MM.1S (cell line): ENCODE measurements around the gene GLIS2.
"Not testable (repeated sequence)": the region's sequence is repeated elsewhere in the genome, so short reads cannot be mapped to it uniquely, and the experiment has no call there.

Source experiments
- DNase-seq: peaks from one replicate; pipeline ENCODE4 v3.0.0-alpha.2; 2015
- H2AFZ ChIP-seq: fragments of 300-600 bp; sonication (generic); 2 replicates; pipeline ENCODE4 v1.6.0; 2016; ENCODE audit warnings: antibody characterized with exemption, low read length
- H3F3A ChIP-seq: fragments of 300-600 bp; sonication (generic); 2 replicates; pipeline ENCODE4 v1.6.1; 2016; ENCODE audit warnings: mild to moderate bottlenecking, antibody characterized with exemption, low read length, moderate library complexity, mixed read lengths; ENCODE audit not compliant: insufficient read depth
- H3K27ac ChIP-seq: fragments of 300-600 bp; sonication (generic); 2 replicates; pipeline ENCODE4 v1.5.1; 2016; ENCODE audit warnings: mild to moderate bottlenecking, low read length
- H3K27me3 ChIP-seq: fragments of 300-600 bp; sonication (generic); replicated peaks from 2 replicates; pipeline ENCODE4 v1.6.0; 2016; ENCODE audit warnings: low read length; ENCODE audit not compliant: insufficient read depth
- H3K36me3 ChIP-seq: fragments of 300-600 bp; sonication (generic); replicated peaks from 2 replicates; pipeline ENCODE4 v1.6.1; 2016; ENCODE audit warnings: mild to moderate bottlenecking, low read length, mixed read lengths; ENCODE audit not compliant: insufficient read depth
- H3K4me1 ChIP-seq: fragments of 300-600 bp; sonication (generic); 2 replicates; pipeline ENCODE4 v1.6.1; 2016; ENCODE audit warnings: low read length, mixed read lengths
- H3K4me2 ChIP-seq: fragments of 300-600 bp; sonication (generic); 2 replicates; pipeline ENCODE4 v1.6.0; 2016; ENCODE audit warnings: low read depth, low read length
- H3K4me3 ChIP-seq: fragments of 300-600 bp; sonication (generic); 2 replicates; pipeline ENCODE4 v1.5.1; 2016; ENCODE audit warnings: low read length, mixed read lengths
- H3K79me2 ChIP-seq: fragments of 300-600 bp; sonication (generic); 2 replicates; pipeline ENCODE4 v1.6.1; 2016; ENCODE audit warnings: mixed run types, low read length, mixed read lengths
- H3K9ac ChIP-seq: fragments of 300-600 bp; sonication (generic); 2 replicates; pipeline ENCODE4 v1.6.1; 2016; ENCODE audit warnings: low read length, mixed read lengths
- H3K9me2 ChIP-seq: fragments of 300-600 bp; sonication (generic); replicated peaks from 2 replicates; pipeline ENCODE4 v1.6.1; 2016; ENCODE audit warnings: mild to moderate bottlenecking, low read length, mixed read lengths; ENCODE audit not compliant: insufficient read depth
- H3K9me3 ChIP-seq: fragments of 300-600 bp; sonication (generic); replicated peaks from 2 replicates; pipeline ENCODE4 v1.6.1; 2016; ENCODE audit warnings: mild to moderate bottlenecking, low read length, mixed read lengths; ENCODE audit not compliant: insufficient read depth
- H4K20me1 ChIP-seq: fragments of 300-600 bp; sonication (generic); 2 replicates; pipeline ENCODE4 v1.6.1; 2016; ENCODE audit warnings: mild to moderate bottlenecking, low read length, moderate library complexity, mixed read lengths; ENCODE audit not compliant: insufficient read depth
- EZH2 ChIP-seq: fragments of 300-600 bp; sonication (generic); optimal IDR thresholded peaks from 2 replicates; pipeline ENCODE3; 2017; ENCODE audit warnings: low read depth, mild to moderate bottlenecking, antibody characterized with exemption, low read length, mixed read lengths
- EZH2phosphoT487 ChIP-seq: fragments of 300-600 bp; sonication (generic); IDR thresholded peaks from 2 replicates; pipeline ENCODE4 v1.6.1; 2018; ENCODE audit warnings: antibody characterized with exemption, low read length
- TF ChIP-seq, protein P1 (sequence below): fragments of 300-600 bp; sonication (generic); IDR thresholded peaks from 2 replicates; pipeline ENCODE4 v1.5.1; 2016; ENCODE audit warnings: antibody characterized with exemption, low read length, mixed read lengths

GLIS2 gene

DNA sequence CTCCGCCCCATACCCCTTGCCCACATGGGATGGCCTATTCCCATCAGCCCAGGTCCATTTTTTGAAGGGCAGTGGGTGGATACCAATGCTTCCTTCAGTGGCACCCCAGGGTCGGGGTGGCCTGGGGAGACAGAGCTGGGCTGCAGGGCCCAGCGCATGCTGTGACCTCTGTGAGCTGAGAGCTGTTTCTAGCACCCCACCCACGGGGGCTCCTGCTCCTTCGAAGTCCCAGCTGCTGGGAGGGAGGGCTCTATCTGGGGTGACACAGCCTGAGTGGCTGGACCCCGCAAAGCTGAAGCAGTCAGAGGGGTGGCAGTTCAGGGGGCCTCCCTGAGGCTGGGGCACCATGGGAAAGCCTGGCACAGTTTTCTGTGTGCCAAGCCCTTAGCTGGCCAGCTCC is 24.6 kb downstream of the GLIS2 start:
- no peak for DNase-seq
- no peaks in the 10 kb centered on the region for H3K9me3 ChIP-seq
- no peaks in the 10 kb centered on the region; the same call in 1 of the 2 replicates for H4K20me1 ChIP-seq
- H3K9me2 ChIP-seq: no peaks in the 10 kb centered on the region
- H3K27me3 ChIP-seq: no peaks in the 10 kb centered on the region
- no peak overlapping the region for H3K4me3 ChIP-seq
- H3K4me2 ChIP-seq: no peak overlapping the region
- H2AFZ ChIP-seq: no peak overlapping the region
- no peak overlapping the region for H3K9ac ChIP-seq
- peaks cover 5% of the 10 kb centered on the region; the same call in 1 of the 2 replicates for H3F3A ChIP-seq
- H3K4me1 ChIP-seq: no peaks in the 10 kb centered on the region
- H3K36me3 ChIP-seq: no peaks in the 10 kb centered on the region
- no peak overlapping the region for H3K27ac ChIP-seq
- peaks cover 15% of the 10 kb centered on the region for H3K79me2 ChIP-seq
- TF ChIP-seq, protein P1, sequence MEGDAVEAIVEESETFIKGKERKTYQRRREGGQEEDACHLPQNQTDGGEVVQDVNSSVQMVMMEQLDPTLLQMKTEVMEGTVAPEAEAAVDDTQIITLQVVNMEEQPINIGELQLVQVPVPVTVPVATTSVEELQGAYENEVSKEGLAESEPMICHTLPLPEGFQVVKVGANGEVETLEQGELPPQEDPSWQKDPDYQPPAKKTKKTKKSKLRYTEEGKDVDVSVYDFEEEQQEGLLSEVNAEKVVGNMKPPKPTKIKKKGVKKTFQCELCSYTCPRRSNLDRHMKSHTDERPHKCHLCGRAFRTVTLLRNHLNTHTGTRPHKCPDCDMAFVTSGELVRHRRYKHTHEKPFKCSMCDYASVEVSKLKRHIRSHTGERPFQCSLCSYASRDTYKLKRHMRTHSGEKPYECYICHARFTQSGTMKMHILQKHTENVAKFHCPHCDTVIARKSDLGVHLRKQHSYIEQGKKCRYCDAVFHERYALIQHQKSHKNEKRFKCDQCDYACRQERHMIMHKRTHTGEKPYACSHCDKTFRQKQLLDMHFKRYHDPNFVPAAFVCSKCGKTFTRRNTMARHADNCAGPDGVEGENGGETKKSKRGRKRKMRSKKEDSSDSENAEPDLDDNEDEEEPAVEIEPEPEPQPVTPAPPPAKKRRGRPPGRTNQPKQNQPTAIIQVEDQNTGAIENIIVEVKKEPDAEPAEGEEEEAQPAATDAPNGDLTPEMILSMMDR: no peak
- TF ChIP-seq EZH2phosphoT487 (no peak), EZH2 (no peak)

- no peak overlapping the region for H3K9ac ChIP-seq
- H3K4me1 ChIP-seq: no peaks in the 10 kb centered on the region
- no peak overlapping the region for H2AFZ ChIP-seq
- TF ChIP-seq EZH2phosphoT487 (no peak), EZH2 (no peak)
- TF ChIP-seq, protein P1: no peak
- H3K9me3 ChIP-seq: no peaks in the 10 kb centered on the region
- H3K79me2 ChIP-seq: peaks cover 15% of the 10 kb centered on the region
- no peaks in the 10 kb centered on the region for H3K27me3 ChIP-seq
- no peaks in the 10 kb centered on the region for H3K36me3 ChIP-seq
- no peak overlapping the region for H3K4me3 ChIP-seq
- no peak overlapping the region for H3K27ac ChIP-seq
- peaks cover 7% of the 10 kb centered on the region for H3F3A ChIP-seq
- no peak overlapping the region for H3K4me2 ChIP-seq
- H4K20me1 ChIP-seq: no peaks in the 10 kb centered on the region; the same call in 1 of the 2 replicates
- DNase-seq: no peak
- H3K9me2 ChIP-seq: no peaks in the 10 kb centered on the region
Observed at GRCh38 chr16:4341250-4341649, 25.4 kb downstream of the GLIS2 start.

- H3K4me3 ChIP-seq: no peak overlapping the region
- no peaks in the 10 kb centered on the region for H3K9me3 ChIP-seq
- no peak for DNase-seq
- no peaks in the 10 kb centered on the region for H3K36me3 ChIP-seq
- H3K27ac ChIP-seq: no peak overlapping the region
- peaks cover 12% of the 10 kb centered on the region for H3F3A ChIP-seq
- no peak overlapping the region for H3K4me2 ChIP-seq
- no peaks in the 10 kb centered on the region for H3K9me2 ChIP-seq
- no peak overlapping the region for H3K9ac ChIP-seq
- H3K27me3 ChIP-seq: no peaks in the 10 kb centered on the region
- no peak overlapping the region for H2AFZ ChIP-seq
- peaks cover 31% of the 10 kb centered on the region for H3K79me2 ChIP-seq
- TF ChIP-seq EZH2 (no peak), EZH2phosphoT487 (no peak)
- H3K4me1 ChIP-seq: no peaks in the 10 kb centered on the region
- H4K20me1 ChIP-seq: no peaks in the 10 kb centered on the region; the same call in 1 of the 2 replicates
Observed at GRCh38 chr16:4342866-4343744, 27.2 kb downstream of the GLIS2 start.

DNA sequence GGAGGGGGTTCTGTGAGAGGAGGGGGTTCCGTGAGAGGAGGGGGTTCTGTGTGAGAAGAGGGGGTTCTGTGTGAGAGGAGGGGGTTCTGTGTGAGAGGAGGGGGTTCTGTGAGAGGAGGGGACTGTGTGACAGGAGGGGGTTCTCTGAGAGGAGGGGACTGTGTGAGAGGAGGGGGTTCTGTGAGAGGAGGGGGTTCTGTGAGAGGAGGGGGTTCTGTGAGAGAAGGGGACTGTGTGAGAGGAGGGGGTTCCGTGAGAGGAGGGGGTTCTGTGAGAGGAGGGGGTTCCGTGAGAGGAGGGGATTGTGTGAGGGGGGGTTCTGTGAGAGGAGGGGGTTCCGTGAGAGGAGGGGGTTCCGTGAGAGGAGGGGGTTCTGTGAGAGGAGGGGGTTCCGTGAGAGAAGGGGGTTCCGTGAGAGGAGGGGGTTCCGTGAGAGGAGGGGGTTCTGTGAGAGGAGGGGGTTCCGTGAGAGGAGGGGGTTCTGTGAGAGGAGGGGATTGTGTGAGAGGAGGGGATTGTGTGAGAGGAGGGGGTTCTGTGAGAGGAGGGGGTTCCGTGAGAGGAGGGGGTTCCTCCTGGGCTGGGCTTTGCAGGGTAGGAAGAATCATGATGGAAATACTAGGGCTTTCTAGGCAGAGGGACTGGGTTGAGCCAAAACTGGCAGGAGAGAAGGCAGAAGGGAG is 28.6 kb downstream of the GLIS2 start:
- not testable (repeated sequence) for H2AFZ ChIP-seq, H3K27me3 ChIP-seq, DNase-seq, H4K20me1 ChIP-seq, H3K9ac ChIP-seq, H3K9me2 ChIP-seq, H3K9me3 ChIP-seq, H3K36me3 ChIP-seq, H3K4me3 ChIP-seq, H3K4me1 ChIP-seq, H3K27ac ChIP-seq, H3K4me2 ChIP-seq
- H3F3A ChIP-seq: peaks cover 12% of the 10 kb centered on the region
- peaks cover 43% of the 10 kb centered on the region for H3K79me2 ChIP-seq
